ENCODE data around the gene SSRP1. TPM values are rescaled to one million over a fixed set of nuclear protein-coding genes. Genes with fewer than 3 reads are reported as not detected.

SSRP1 gene
- total and polyA plus RNA-seq, 2 of the 13 experiments (the other 11 are each of a cell fraction or from before 2014, with no cell fraction given) = 93.6 to 129 TPM

GRCh38 chr11:57379732-57380131, 44.0 kb upstream of the SSRP1 start (continued):
- TF ChIP-seq REPIN1 (CRISPR knock-in tag; IDR thresholded peaks at IDR 0.05; ENCODE audit: borderline replicate concordance, low read depth) = no peak
- peak; percentile 47; the same call in 1 of the 2 replicates for TF ChIP-seq SALL1 (CRISPR knock-in tag; IDR thresholded peaks at IDR 0.05)
- no peak for TF ChIP-seq ZNF768 (CRISPR knock-in tag; IDR thresholded peaks at IDR 0.05)
- TF ChIP-seq HNRNPL (IDR thresholded peaks at IDR 0.05; ENCODE audit: low read depth, low read length) = no peak
- peak; percentile 67; the same call in 1 of the 2 replicates for TF ChIP-seq NKX3-1 (CRISPR knock-in tag; IDR thresholded peaks at IDR 0.05)
- TF ChIP-seq ZNF441 (CRISPR knock-in tag; IDR thresholded peaks at IDR 0.05; ENCODE audit: borderline replicate concordance) = peak; percentile 39; the same call in 1 of the 2 replicates
- peak; percentile 33; the same call in 1 of the 2 replicates for TF ChIP-seq SAP130 (CRISPR knock-in tag; IDR thresholded peaks at IDR 0.05; ENCODE audit: low read depth)
- TF ChIP-seq EHMT2 (IDR thresholded peaks at IDR 0.05; ENCODE audit: borderline replicate concordance, low read depth, low read length) = peak; percentile 91
- 0 out of 2 replicates have a peak, but pooled peaks have one; percentile 20 for TF ChIP-seq ARID5B (CRISPR knock-in tag; IDR thresholded peaks at IDR 0.05)
- TF ChIP-seq, protein P1, sequence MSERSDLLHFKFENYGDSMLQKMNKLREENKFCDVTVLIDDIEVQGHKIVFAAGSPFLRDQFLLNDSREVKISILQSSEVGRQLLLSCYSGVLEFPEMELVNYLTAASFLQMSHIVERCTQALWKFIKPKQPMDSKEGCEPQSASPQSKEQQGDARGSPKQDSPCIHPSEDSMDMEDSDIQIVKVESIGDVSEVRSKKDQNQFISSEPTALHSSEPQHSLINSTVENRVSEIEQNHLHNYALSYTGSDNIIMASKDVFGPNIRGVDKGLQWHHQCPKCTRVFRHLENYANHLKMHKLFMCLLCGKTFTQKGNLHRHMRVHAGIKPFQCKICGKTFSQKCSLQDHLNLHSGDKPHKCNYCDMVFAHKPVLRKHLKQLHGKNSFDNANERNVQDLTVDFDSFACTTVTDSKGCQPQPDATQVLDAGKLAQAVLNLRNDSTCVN (CRISPR knock-in tag; IDR thresholded peaks at IDR 0.05; ENCODE audit: borderline replicate concordance) = 0 out of 2 replicates have a peak, but pooled peaks have one; percentile 60
- TF ChIP-seq TGIF2 (CRISPR knock-in tag; IDR thresholded peaks at IDR 0.05) = peak; percentile 68; the same call in 1 of the 2 replicates
- TF ChIP-seq ZSCAN9 (CRISPR knock-in tag; IDR thresholded peaks at IDR 0.05; ENCODE audit: borderline replicate concordance) = peak; percentile 44; the same call in 1 of the 2 replicates
- no peak for TF ChIP-seq ZHX1 (CRISPR knock-in tag; IDR thresholded peaks at IDR 0.05; ENCODE audit: low read depth)
- TF ChIP-seq, protein P2, sequence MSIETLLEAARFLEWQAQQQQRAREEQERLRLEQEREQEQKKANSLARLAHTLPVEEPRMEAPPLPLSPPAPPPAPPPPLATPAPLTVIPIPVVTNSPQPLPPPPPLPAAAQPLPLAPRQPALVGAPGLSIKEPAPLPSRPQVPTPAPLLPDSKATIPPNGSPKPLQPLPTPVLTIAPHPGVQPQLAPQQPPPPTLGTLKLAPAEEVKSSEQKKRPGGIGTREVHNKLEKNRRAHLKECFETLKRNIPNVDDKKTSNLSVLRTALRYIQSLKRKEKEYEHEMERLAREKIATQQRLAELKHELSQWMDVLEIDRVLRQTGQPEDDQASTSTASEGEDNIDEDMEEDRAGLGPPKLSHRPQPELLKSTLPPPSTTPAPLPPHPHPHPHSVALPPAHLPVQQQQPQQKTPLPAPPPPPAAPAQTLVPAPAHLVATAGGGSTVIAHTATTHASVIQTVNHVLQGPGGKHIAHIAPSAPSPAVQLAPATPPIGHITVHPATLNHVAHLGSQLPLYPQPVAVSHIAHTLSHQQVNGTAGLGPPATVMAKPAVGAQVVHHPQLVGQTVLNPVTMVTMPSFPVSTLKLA (IDR thresholded peaks at IDR 0.05) = peak; percentile 95
- TF ChIP-seq ZSCAN21 (CRISPR knock-in tag; IDR thresholded peaks at IDR 0.05; ENCODE audit: borderline replicate concordance) = 0 out of 2 replicates have a peak, but pooled peaks have one; percentile 49

Measured in HepG2 (cell line).